Endothelial cell of umbilical vein (primary cell): ENCODE measurements around the gene CNNM2. TPM values are rescaled to one million over a fixed set of nuclear protein-coding genes. Genes with fewer than 3 reads are reported as not detected.
A peak's percentile ranks its signal among the peaks of the same experiment; 100 is the strongest.

Source experiments
- BruUV-seq: library from RNA; stranded (reverse); fragments of 400-500 nt; replicated peaks from 2 replicates; lab custom pipeline; 2021; lab: Mats Ljungman, UMichigan
- CTCF ChIA-PET: fragments of 300-600, 350-600 bp; sonication (Branson Sonifier 250); formaldehyde crosslinking; loops from one replicate; lab custom pipeline; 2021; ENCODE audit warnings: antibody characterized with exemption, inconsistent platforms; lab: Charles Lee
- POLR2A ChIA-PET: fragments of 300-600, 350-600 bp; sonication (Branson Sonifier 250); formaldehyde crosslinking; loops from one replicate; lab custom pipeline; 2021; ENCODE audit warnings: antibody characterized with exemption, inconsistent platforms; lab: Charles Lee
- DNase-seq: peaks from one replicate; pipeline ENCODE4 v3.0.0-alpha.2; 2011; ENCODE audit warnings: low read depth, low spot score
- FAIRE-seq: peaks from 2 replicates; lab custom pipeline; 2011; peaks lifted over from hg19 to GRCh38; lab: Jason Lieb, UNC
- H2AFZ ChIP-seq: 2 replicates; pipeline ENCODE4 v1.6.0; 2012; ENCODE audit warnings: low read depth, low read length, control low read depth, inconsistent platforms
- H3K27ac ChIP-seq: 2 replicates; pipeline ENCODE4 v1.5.1; 2011; ENCODE audit warnings: low read depth, mild to moderate bottlenecking, control low read depth, low read length, moderate library complexity; ENCODE audit not compliant: insufficient read depth
- H3K27me3 ChIP-seq, 2 experiments: 2 replicates each; pipeline versions ENCODE4 v1.6.0 to v1.6.1; 2011; ENCODE audit warnings: low read length in 2 of 2, mixed read lengths in 1 of 2; ENCODE audit not compliant: control insufficient read depth in 2 of 2, insufficient read depth in 2 of 2
- H3K36me3 ChIP-seq, 2 experiments: 2 replicates in 1 of 2; 3 replicates in 1 of 2; pipeline ENCODE4 v1.5.1; 2011; ENCODE audit warnings: low read length in 2 of 2, mild to moderate bottlenecking in 1 of 2, moderate library complexity in 1 of 2; ENCODE audit not compliant: control insufficient read depth in 2 of 2, insufficient read depth in 2 of 2; ENCODE audit errors: extremely low read depth in 1 of 2
- H3K4me1 ChIP-seq: 3 replicates; pipeline ENCODE4 v1.5.1; 2011; ENCODE audit warnings: mild to moderate bottlenecking, low read length; ENCODE audit not compliant: control insufficient read depth, insufficient read depth; ENCODE audit errors: extremely low read depth
- H3K4me2 ChIP-seq: 2 replicates; pipeline ENCODE4 v1.6.1; 2011; ENCODE audit warnings: low read length, control low read depth, mixed read lengths; ENCODE audit not compliant: insufficient read depth
- H3K4me3 ChIP-seq, 3 experiments: fragments of 200-600 bp in 1 of 3; sonication (generic), shearing (Covaris generic) in 1 of 3; replicated peaks in 1 of 3; 2 replicates each; pipeline ENCODE4 v1.5.1; 2011 to 2016; ENCODE audit warnings: control low read depth in 3 of 3, low read length in 3 of 3, mild to moderate bottlenecking in 2 of 3, inconsistent platforms in 1 of 3, low read depth in 1 of 3, moderate library complexity in 1 of 3; ENCODE audit not compliant: insufficient read depth in 1 of 3
- H3K79me2 ChIP-seq: 2 replicates; pipeline ENCODE4 v1.6.0; 2012; ENCODE audit warnings: low read length, inconsistent platforms; ENCODE audit not compliant: control insufficient read depth, insufficient read depth
- H3K9ac ChIP-seq: replicated peaks from 2 replicates; pipeline ENCODE3; 2011; ENCODE audit warnings: low read length, control low read depth; ENCODE audit not compliant: insufficient read depth; ENCODE audit errors: extremely low read depth
- H3K9me1 ChIP-seq: replicated peaks from 3 replicates; pipeline ENCODE4 v1.6.0; 2011; ENCODE audit warnings: mild to moderate bottlenecking, low read length; ENCODE audit not compliant: control insufficient read depth, insufficient read depth; ENCODE audit errors: extremely low read depth
- H3K9me3 ChIP-seq: replicated peaks from 2 replicates; pipeline ENCODE4 v1.5.1; 2012; ENCODE audit warnings: low read length, inconsistent platforms; ENCODE audit not compliant: control insufficient read depth, insufficient read depth
- H4K20me1 ChIP-seq: replicated peaks from 2 replicates; pipeline ENCODE3; 2011; ENCODE audit warnings: mild to moderate bottlenecking, low read length; ENCODE audit not compliant: control insufficient read depth, insufficient read depth; ENCODE audit errors: extremely low read depth
- CTCF ChIP-seq, 2 donors: IDR thresholded peaks; 1 replicate in 1 of 2; 2 replicates in 1 of 2; pipeline ENCODE4 v1.5.1; 2011; ENCODE audit warnings: low read length in 2 of 2, mild to moderate bottlenecking in 2 of 2, moderate library complexity in 2 of 2, control low read depth in 1 of 2, inconsistent platforms in 1 of 2, low read depth in 1 of 2; ENCODE audit not compliant: insufficient read depth in 1 of 2; ENCODE audit errors: extremely low read depth in 1 of 2
- EZH2 ChIP-seq: IDR thresholded peaks from 2 replicates; pipeline ENCODE4 v1.6.1; 2012; ENCODE audit warnings: borderline replicate concordance, low read depth, mild to moderate bottlenecking, moderate library complexity, low read length, inconsistent platforms; ENCODE audit not compliant: severe bottlenecking
- FOS ChIP-seq: IDR thresholded peaks from 2 replicates; pipeline ENCODE4 v1.6.1; 2011; ENCODE audit warnings: mild to moderate bottlenecking, low read length, moderate library complexity, borderline replicate concordance; ENCODE audit not compliant: insufficient read depth
- POLR2A ChIP-seq: IDR thresholded peaks from 2 replicates; pipeline ENCODE4 v1.6.1; 2012; ENCODE audit warnings: low read depth, mild to moderate bottlenecking, control low read depth, low read length
- dilution Hi-C: fragments of 300-500 bp; cut with MboI; formaldehyde crosslinking; loops from one replicate; pipeline ENCODE4 v1.15.0; 2019; ENCODE audit warnings: low sequenced_read_pairs; ENCODE audit not compliant: extremely low pct_ligation_motif_present
- intact Hi-C: fragments of 100-400 bp; cut with micrococcal nuclease; formaldehyde crosslinking; loops from one replicate; pipeline ENCODE4 v1.10.0; 2022
- polyA plus RNA-seq, 4 experiments: library from polyadenylated mRNA; depleted of rRNA in 3 of 4; stranded (reverse) in 3 of 4; unstranded in 1 of 4; fragments of >200 nt; gene quantifications; 2 replicates each; pipeline versions ENCODE4 v1.2.1 to v1.2.3, GENCODE V29; 2011 to 2012; ENCODE audit warnings: missing spikeins in 1 of 4
- total RNA-seq: library from RNA; stranded (reverse); gene quantifications from 2 replicates; pipeline ENCODE4 v1.2.3, GENCODE V29; 2021

The CNNM2 gene
- total and polyA plus RNA-seq, 2 donors (not counting 3 experiments of a cell fraction or from before 2014, with no cell fraction given): 1.9 to 3.0 TPM

- DNase-seq: no peak
- POLR2A ChIA-PET: no interaction called here
- Histone ChIP-seq H3K9me3 (no peaks in the 10 kb centered on the region), H3K79me2 (no peaks in the 10 kb centered on the region), H3K27ac (no peak overlapping the region), H3K4me1 (no peaks in the 10 kb centered on the region), H2AFZ (no peak overlapping the region), H3K4me3 (no peak overlapping the region), H3K9ac (no peak overlapping the region), H3K4me2 (no peak overlapping the region), H3K9me1 (no peaks in the 10 kb centered on the region), H3K36me3 (no peaks in the 10 kb centered on the region), H4K20me1 (no peaks in the 10 kb centered on the region), H3K27me3 (peaks cover 0 to 5% of the 10 kb centered on the region in 2 experiments)
- CTCF ChIA-PET: no interaction called here
- dilution Hi-C loops: no loop called here
- FAIRE-seq: no peak
- TF ChIP-seq CTCF (IDR thresholded peaks at IDR 0.05; ENCODE audit: extremely low read depth in 1 of 2, insufficient read depth in 1 of 2, low read depth in 1 of 2, low read length in 2 of 2): no peak
- no peak for TF ChIP-seq FOS
- TF ChIP-seq POLR2A: no peak
- BruUV-seq: no TSS peak
- intact Hi-C loops: no loop called here
Measured at GRCh38 chr10:102948786-102949185, 30.7 kb downstream of the CNNM2 start.

- BruUV-seq: no TSS peak
- Histone ChIP-seq H3K4me3 (no peak overlapping the region), H3K79me2 (no peaks in the 10 kb centered on the region), H4K20me1 (no peaks in the 10 kb centered on the region), H3K27ac (no peak overlapping the region), H3K27me3 (peaks cover 0 to 1% of the 10 kb centered on the region in 2 experiments), H3K9me1 (no peaks in the 10 kb centered on the region), H3K36me3 (no peaks in the 10 kb centered on the region), H3K4me1 (no peaks in the 10 kb centered on the region), H3K9me3 (no peaks in the 10 kb centered on the region), H3K9ac (no peak overlapping the region), H2AFZ (no peak overlapping the region), H3K4me2 (no peak overlapping the region)
- dilution Hi-C loops: no loop called here
- no peak for DNase-seq
- CTCF ChIA-PET: interaction anchor here (1.0 kb wide), 1 partner anchor 32 kb away, joined by 3 read pairs; the partner anchor contains the start of gene CNNM2
- FAIRE-seq: no peak
- TF ChIP-seq EZH2 (no peak), FOS (peak; percentile 35)
- POLR2A ChIA-PET: no interaction called here
- intact Hi-C loops: no loop called here
Measured at GRCh38 chr10:102949916-102950315, 31.8 kb downstream of the CNNM2 start.
